Measurements from ENCODE around the gene SORD.

- TF ChIP-seq, protein P1, sequence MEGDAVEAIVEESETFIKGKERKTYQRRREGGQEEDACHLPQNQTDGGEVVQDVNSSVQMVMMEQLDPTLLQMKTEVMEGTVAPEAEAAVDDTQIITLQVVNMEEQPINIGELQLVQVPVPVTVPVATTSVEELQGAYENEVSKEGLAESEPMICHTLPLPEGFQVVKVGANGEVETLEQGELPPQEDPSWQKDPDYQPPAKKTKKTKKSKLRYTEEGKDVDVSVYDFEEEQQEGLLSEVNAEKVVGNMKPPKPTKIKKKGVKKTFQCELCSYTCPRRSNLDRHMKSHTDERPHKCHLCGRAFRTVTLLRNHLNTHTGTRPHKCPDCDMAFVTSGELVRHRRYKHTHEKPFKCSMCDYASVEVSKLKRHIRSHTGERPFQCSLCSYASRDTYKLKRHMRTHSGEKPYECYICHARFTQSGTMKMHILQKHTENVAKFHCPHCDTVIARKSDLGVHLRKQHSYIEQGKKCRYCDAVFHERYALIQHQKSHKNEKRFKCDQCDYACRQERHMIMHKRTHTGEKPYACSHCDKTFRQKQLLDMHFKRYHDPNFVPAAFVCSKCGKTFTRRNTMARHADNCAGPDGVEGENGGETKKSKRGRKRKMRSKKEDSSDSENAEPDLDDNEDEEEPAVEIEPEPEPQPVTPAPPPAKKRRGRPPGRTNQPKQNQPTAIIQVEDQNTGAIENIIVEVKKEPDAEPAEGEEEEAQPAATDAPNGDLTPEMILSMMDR (IDR thresholded peaks at IDR 0.05): no peak
- no peak for TF ChIP-seq ZFX (IDR thresholded peaks at IDR 0.05; ENCODE audit: borderline replicate concordance)
Measured at GRCh38 chr15:45037936-45038335, 14.9 kb downstream of the SORD start.
